Keratinocyte (primary cell): Measurements from ENCODE around the gene BDKRB1. TPM values are rescaled to one million over a fixed set of nuclear protein-coding genes. Genes with fewer than 3 reads are reported as not detected.
"Not testable (repeated sequence)": the region's sequence is repeated elsewhere in the genome, so short reads cannot be mapped to it uniquely, and the experiment has no call there.

Experiments
- DNase-seq: peaks from one replicate; pipeline ENCODE4 v3.0.0-alpha.2; 2011; ENCODE audit warnings: low read depth, missing footprints, low spot score
- FAIRE-seq: peaks from 2 replicates; lab custom pipeline; 2011; peaks lifted over from hg19 to GRCh38; lab: Jason Lieb, UNC
- H2AFZ ChIP-seq: 2 replicates; pipeline ENCODE4 v1.6.0; 2012; ENCODE audit warnings: low read length, control low read depth, inconsistent platforms; ENCODE audit not compliant: control insufficient read depth
- H3K27ac ChIP-seq: 2 replicates; pipeline ENCODE4 v1.5.1; 2011; ENCODE audit warnings: low read length; ENCODE audit not compliant: control insufficient read depth, insufficient read depth
- H3K27me3 ChIP-seq: 3 replicates; pipeline ENCODE4 v1.6.0; 2011; ENCODE audit warnings: low read length; ENCODE audit not compliant: control insufficient read depth, insufficient read depth; ENCODE audit errors: extremely low read depth
- H3K36me3 ChIP-seq, 2 experiments: 2 replicates in 1 of 2; 3 replicates in 1 of 2; pipeline ENCODE4 v1.5.1; 2011; ENCODE audit warnings: low read length in 2 of 2, mild to moderate bottlenecking in 1 of 2; ENCODE audit not compliant: control insufficient read depth in 2 of 2, insufficient read depth in 2 of 2; ENCODE audit errors: extremely low read depth in 1 of 2
- H3K4me1 ChIP-seq: 3 replicates; pipeline ENCODE4 v1.5.1; 2011; ENCODE audit warnings: low read length; ENCODE audit not compliant: control insufficient read depth, insufficient read depth; ENCODE audit errors: extremely low read depth
- H3K4me2 ChIP-seq: 3 replicates; pipeline ENCODE4 v1.6.0; 2011; ENCODE audit warnings: low read depth, low read length; ENCODE audit not compliant: control insufficient read depth, insufficient read depth; ENCODE audit errors: extremely low read depth
- H3K4me3 ChIP-seq, 3 experiments: fragments of 200-600 bp in 1 of 3; sonication (generic) in 1 of 3; 2 replicates in 2 of 3; 3 replicates in 1 of 3; pipeline ENCODE4 v1.5.1; 2011 to 2016; ENCODE audit warnings: low read length in 3 of 3, mild to moderate bottlenecking in 3 of 3, control low read depth in 2 of 3, inconsistent platforms in 1 of 3, low read depth in 1 of 3, mixed read lengths in 1 of 3, mixed run types in 1 of 3, moderate library complexity in 1 of 3; ENCODE audit not compliant: control insufficient read depth in 2 of 3, insufficient read depth in 2 of 3; ENCODE audit errors: extremely low read depth in 1 of 3
- H3K79me2 ChIP-seq: 2 replicates; pipeline ENCODE4 v1.6.0; 2012; ENCODE audit warnings: low read length; ENCODE audit not compliant: control insufficient read depth, insufficient read depth
- H3K9ac ChIP-seq: 3 replicates; pipeline ENCODE4 v1.6.0; 2011; ENCODE audit warnings: low read length; ENCODE audit not compliant: control insufficient read depth, insufficient read depth; ENCODE audit errors: extremely low read depth
- H3K9me1 ChIP-seq: 3 replicates; pipeline ENCODE4 v1.6.0; 2011; ENCODE audit warnings: low read length; ENCODE audit not compliant: control insufficient read depth, insufficient read depth; ENCODE audit errors: extremely low read depth
- H3K9me3 ChIP-seq: 2 replicates; pipeline ENCODE4 v1.5.1; 2012; ENCODE audit warnings: low read depth, low read length; ENCODE audit not compliant: control insufficient read depth
- H4K20me1 ChIP-seq: 3 replicates; pipeline ENCODE4 v1.6.0; 2011; ENCODE audit warnings: low read length; ENCODE audit not compliant: control insufficient read depth, insufficient read depth; ENCODE audit errors: extremely low read depth
- CTCF ChIP-seq, 3 experiments: IDR thresholded peaks in 1 of 3; conservative IDR thresholded peaks in 1 of 3; optimal IDR thresholded peaks in 1 of 3; 2 replicates in 2 of 3; 3 replicates in 1 of 3; pipeline versions ENCODE3 to v1.5.1; 2011; ENCODE audit warnings: low read length in 3 of 3, mild to moderate bottlenecking in 3 of 3, moderate library complexity in 2 of 3, control low read depth in 1 of 3, inconsistent platforms in 1 of 3; ENCODE audit not compliant: insufficient read depth in 2 of 3; ENCODE audit errors: extremely low read depth in 1 of 3
- EZH2 ChIP-seq: IDR thresholded peaks from one replicate; pipeline ENCODE4 v1.6.1; 2012; ENCODE audit warnings: inconsistent platforms, mild to moderate bottlenecking, low read length, moderate library complexity
- dilution Hi-C: fragments of 300-500 bp; cut with MboI; formaldehyde crosslinking; loops from one replicate; pipeline ENCODE4 v1.7.0; 2020; ENCODE audit warnings: low sequenced_read_pairs; ENCODE audit not compliant: extremely low pct_ligation_motif_present
- polyA plus RNA-seq, 5 experiments: library from polyadenylated mRNA; depleted of rRNA in 3 of 5; stranded (reverse) in 3 of 5; stranded (forward) in 1 of 5; unstranded in 1 of 5; fragments of >200 nt; gene quantifications; 1 replicate in 1 of 5; 2 replicates in 3 of 5; 3 replicates in 1 of 5; pipeline versions ENCODE4 v1.2.1 to v1.2.3, GENCODE V29; 2011 to 2012; ENCODE audit warnings: missing spikeins in 2 of 5, low read depth in 1 of 5, low replicate concordance in 1 of 5

BDKRB1 gene
- polyA plus RNA-seq, 1 donor (not counting 4 experiments of a cell fraction or from before 2014, with no cell fraction given): 3.4 TPM

GRCh38 chr14:96242126-96242525 lies 13.9 kb upstream of the BDKRB1 start:
- Histone ChIP-seq H3K4me3 (no peak overlapping the region), H4K20me1 (peaks cover 5% of the 10 kb centered on the region), H3K4me1 (peaks cover 8% of the 10 kb centered on the region), H3K9me1 (no peaks in the 10 kb centered on the region), H3K9me3 (no peaks in the 10 kb centered on the region), H3K36me3 (peaks cover 26 to 41% of the 10 kb centered on the region in 2 experiments), H3K79me2 (no peaks in the 10 kb centered on the region), H3K27me3 (no peaks in the 10 kb centered on the region), H3K4me2 (no peak overlapping the region), H2AFZ (no peak overlapping the region), H3K9ac (no peak overlapping the region), H3K27ac (no peak overlapping the region)
- TF ChIP-seq EZH2 (no peak), CTCF (optimal IDR thresholded peaks at IDR 0.05 in 1 of 3, IDR thresholded peaks at IDR 0.05 in 1 of 3, conservative IDR thresholded peaks at IDR 0.05 in 1 of 3; ENCODE audit: extremely low read depth in 1 of 3, insufficient read depth in 2 of 3, low read length in 3 of 3) (no peak)
- FAIRE-seq: no peak
- DNase-seq: no peak
- dilution Hi-C loops: no loop called here

- no peak overlapping the region for H3K4me2 ChIP-seq
- H3K9me3 ChIP-seq: no peaks in the 10 kb centered on the region
- no peaks in the 10 kb centered on the region for H3K27me3 ChIP-seq
- no peaks in the 10 kb centered on the region for H3K79me2 ChIP-seq
- H3K27ac ChIP-seq: no peak overlapping the region
- TF ChIP-seq EZH2: no peak
- dilution Hi-C loops: no loop called here
- H3K4me3 ChIP-seq: no peak overlapping the region
- H3K9me1 ChIP-seq: no peaks in the 10 kb centered on the region
- H3K4me1 ChIP-seq: peaks cover 8% of the 10 kb centered on the region
- peaks cover 20 to 30% of the 10 kb centered on the region in 2 experiments for H3K36me3 ChIP-seq
- H4K20me1 ChIP-seq: peaks cover 5% of the 10 kb centered on the region
- DNase-seq (no peak), FAIRE-seq (no peak)
- H3K9ac ChIP-seq: no peak overlapping the region
- no peak overlapping the region for H2AFZ ChIP-seq
These were observed 12.2 kb upstream of the BDKRB1 start for GRCh38 chr14:96243785-96244184.

GRCh38 chr14:96245074-96245473 lies 10.9 kb upstream of the BDKRB1 start:
- H3K79me2 ChIP-seq, DNase-seq, H4K20me1 ChIP-seq, H3K27ac ChIP-seq, H3K27me3 ChIP-seq, FAIRE-seq, H3K4me1 ChIP-seq, H3K9me1 ChIP-seq, H3K4me2 ChIP-seq, H3K4me3 ChIP-seq, H3K9ac ChIP-seq, H3K9me3 ChIP-seq, H2AFZ ChIP-seq, dilution Hi-C loops: not testable (repeated sequence)
- H3K36me3 ChIP-seq: peaks cover 15 to 19% of the 10 kb centered on the region in 2 experiments
